Breast epithelium (tissue), 3 donors: Measurements from ENCODE around the gene ARPC4.

Experiments used
- POLR2A ChIP-seq: fragments of 450-650 bp; IDR thresholded peaks from one replicate; pipeline ENCODE4 v1.6.1; 2016; ENCODE audit warnings: antibody characterized with exemption, mild to moderate bottlenecking, moderate library complexity
- POLR2AphosphoS5 ChIP-seq, 3 donors: sonication (generic); formaldehyde crosslinking; IDR thresholded peaks; one replicate each; pipeline ENCODE4 v1.6.1; 2017; ENCODE audit warnings: antibody characterized with exemption in 3 of 3
- TF ChIP-seq, protein P1 (sequence below), 3 donors: fragments of 450-650 bp; IDR thresholded peaks; one replicate each; pipeline ENCODE4 v1.5.1; 2016 to 2017; ENCODE audit warnings: antibody characterized with exemption in 3 of 3, mild to moderate bottlenecking in 3 of 3, moderate library complexity in 3 of 3

DNA sequence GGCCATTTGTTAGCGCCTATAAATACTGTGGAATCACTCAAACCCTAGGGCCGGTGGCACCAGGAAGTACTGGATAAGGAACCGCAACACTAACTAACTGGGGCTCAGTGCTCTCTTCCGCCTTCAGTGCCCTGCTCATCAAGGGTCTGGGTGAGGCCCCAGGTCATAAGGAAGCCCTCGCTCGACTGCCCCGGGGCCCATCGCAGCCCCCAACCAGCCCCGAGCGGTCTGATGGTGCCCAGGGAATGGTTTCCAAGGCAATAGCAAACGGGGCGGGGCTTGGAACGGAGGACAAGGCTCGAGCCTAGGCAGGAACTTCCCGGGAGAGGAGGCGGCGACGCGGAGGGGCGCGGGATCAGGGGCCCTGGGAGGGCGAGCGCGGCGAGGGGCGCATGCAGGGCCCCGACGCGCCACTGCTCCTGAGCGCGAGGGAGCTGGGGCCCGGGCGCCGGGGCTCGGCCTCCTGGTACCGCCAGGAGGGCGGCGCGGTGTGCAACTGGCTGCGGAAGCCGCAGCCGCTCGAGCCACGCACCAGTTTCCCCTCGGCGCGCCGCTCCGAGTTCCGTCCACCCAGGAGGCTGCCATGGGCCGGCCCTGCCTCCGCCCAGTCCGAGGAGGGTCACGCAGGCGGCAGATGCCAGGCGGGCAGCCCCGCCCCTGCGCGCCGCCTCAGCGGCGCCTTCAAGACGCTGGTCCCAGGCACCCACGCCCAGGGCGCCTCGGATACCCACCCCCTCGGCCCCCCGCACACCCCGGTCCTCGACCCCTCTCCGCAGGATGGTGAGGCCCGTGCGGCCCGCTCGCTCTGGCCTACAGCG is 16.9 kb downstream of the ARPC4 start, which contains the start of gene TTLL3:
- TF ChIP-seq, protein P1, sequence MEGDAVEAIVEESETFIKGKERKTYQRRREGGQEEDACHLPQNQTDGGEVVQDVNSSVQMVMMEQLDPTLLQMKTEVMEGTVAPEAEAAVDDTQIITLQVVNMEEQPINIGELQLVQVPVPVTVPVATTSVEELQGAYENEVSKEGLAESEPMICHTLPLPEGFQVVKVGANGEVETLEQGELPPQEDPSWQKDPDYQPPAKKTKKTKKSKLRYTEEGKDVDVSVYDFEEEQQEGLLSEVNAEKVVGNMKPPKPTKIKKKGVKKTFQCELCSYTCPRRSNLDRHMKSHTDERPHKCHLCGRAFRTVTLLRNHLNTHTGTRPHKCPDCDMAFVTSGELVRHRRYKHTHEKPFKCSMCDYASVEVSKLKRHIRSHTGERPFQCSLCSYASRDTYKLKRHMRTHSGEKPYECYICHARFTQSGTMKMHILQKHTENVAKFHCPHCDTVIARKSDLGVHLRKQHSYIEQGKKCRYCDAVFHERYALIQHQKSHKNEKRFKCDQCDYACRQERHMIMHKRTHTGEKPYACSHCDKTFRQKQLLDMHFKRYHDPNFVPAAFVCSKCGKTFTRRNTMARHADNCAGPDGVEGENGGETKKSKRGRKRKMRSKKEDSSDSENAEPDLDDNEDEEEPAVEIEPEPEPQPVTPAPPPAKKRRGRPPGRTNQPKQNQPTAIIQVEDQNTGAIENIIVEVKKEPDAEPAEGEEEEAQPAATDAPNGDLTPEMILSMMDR (IDR thresholded peaks at IDR 0.05) = peak in 1 of 3 donors; percentile 10
- TF ChIP-seq POLR2A (no peak), POLR2AphosphoS5 (IDR thresholded peaks at IDR 0.05) (peak; percentile 41 to 59 (median 50))
